Esophagus squamous epithelium (tissue), 5 donors: ENCODE measurements around the gene CCDC171. TPM values are rescaled to one million over a fixed set of nuclear protein-coding genes. Genes with fewer than 3 reads are reported as not detected.

Experiments
- DNase-seq: peaks from one replicate; lab custom pipeline; 2025; lab: John Stamatoyannopoulos, UW
- H3K27ac ChIP-seq, 4 donors: fragments of 200-600 bp; sonication (generic); one replicate each; pipeline ENCODE4 v1.5.1; 2016 to 2019; ENCODE audit warnings: mild to moderate bottlenecking in 1 of 4
- H3K27me3 ChIP-seq, 4 donors: fragments of 200-600 bp; sonication (generic); 1 replicate in 3 of 4; 2 replicates in 1 of 4; pipeline versions ENCODE4 v1.5.1 to v1.6.0; 2017 to 2021; ENCODE audit warnings: antibody characterized with exemption in 1 of 4
- H3K36me3 ChIP-seq, 3 donors: fragments of 200-600 bp; sonication (generic); one replicate each; pipeline ENCODE4 v1.5.1; 2016 to 2019
- H3K4me1 ChIP-seq, 3 donors: fragments of 200-600 bp; sonication (generic); one replicate each; pipeline ENCODE4 v1.5.1; 2017 to 2019
- H3K4me3 ChIP-seq, 4 donors: fragments of 200-600 bp; sonication (generic); 1 replicate in 3 of 4; 2 replicates in 1 of 4; pipeline ENCODE4 v1.5.1; 2016 to 2019; ENCODE audit warnings: mild to moderate bottlenecking in 2 of 4, moderate library complexity in 1 of 4
- H3K9me3 ChIP-seq, 3 donors: fragments of 200-600 bp; sonication (generic); one replicate each; pipeline ENCODE4 v1.5.1; 2016 to 2019
- POLR2A ChIP-seq, 4 donors: fragments of 450-650 bp; IDR thresholded peaks; one replicate each; pipeline ENCODE4 v1.6.1; 2017; ENCODE audit warnings: antibody characterized with exemption in 4 of 4, mild to moderate bottlenecking in 4 of 4, moderate library complexity in 3 of 4
- WGBS, 2 donors: methylation state at CpG; one replicate each; pipeline ENCODE4 v1.1.5; 2018; 5-methylcytosine and 5-hydroxymethylcytosine counted together
- intact Hi-C: fragments of 100-400 bp; cut with DNase I; formaldehyde crosslinking; loops from one replicate; pipeline ENCODE4 v1.15.0; 2022
- total RNA-seq, 4 donors: library from RNA; depleted of rRNA; stranded (reverse); fragments of >200 nt; gene quantifications; one replicate each; pipeline ENCODE4 v1.1.0, GENCODE V29; 2016
- TF ChIP-seq, protein P1 (sequence below), 6 experiments: fragments of 450-650 bp in 4 of 6; fragments of 200-600 bp in 2 of 6; sonication (generic) in 2 of 6; IDR thresholded peaks; one replicate each; pipeline ENCODE4 v1.5.1; 2016 to 2019; ENCODE audit warnings: antibody characterized with exemption in 6 of 6, mild to moderate bottlenecking in 4 of 6, moderate library complexity in 4 of 6
- donor health status: DM: yes; HTN: yes; CAD: no.

The CCDC171 gene
- total RNA-seq, 4 donors from 2014 or later, result 0.53 to 2.9 (median 1.6) TPM

GRCh38 chr9:15724016-15724415 lies 171.2 kb downstream of the CCDC171 start:
- TF ChIP-seq, protein P1, sequence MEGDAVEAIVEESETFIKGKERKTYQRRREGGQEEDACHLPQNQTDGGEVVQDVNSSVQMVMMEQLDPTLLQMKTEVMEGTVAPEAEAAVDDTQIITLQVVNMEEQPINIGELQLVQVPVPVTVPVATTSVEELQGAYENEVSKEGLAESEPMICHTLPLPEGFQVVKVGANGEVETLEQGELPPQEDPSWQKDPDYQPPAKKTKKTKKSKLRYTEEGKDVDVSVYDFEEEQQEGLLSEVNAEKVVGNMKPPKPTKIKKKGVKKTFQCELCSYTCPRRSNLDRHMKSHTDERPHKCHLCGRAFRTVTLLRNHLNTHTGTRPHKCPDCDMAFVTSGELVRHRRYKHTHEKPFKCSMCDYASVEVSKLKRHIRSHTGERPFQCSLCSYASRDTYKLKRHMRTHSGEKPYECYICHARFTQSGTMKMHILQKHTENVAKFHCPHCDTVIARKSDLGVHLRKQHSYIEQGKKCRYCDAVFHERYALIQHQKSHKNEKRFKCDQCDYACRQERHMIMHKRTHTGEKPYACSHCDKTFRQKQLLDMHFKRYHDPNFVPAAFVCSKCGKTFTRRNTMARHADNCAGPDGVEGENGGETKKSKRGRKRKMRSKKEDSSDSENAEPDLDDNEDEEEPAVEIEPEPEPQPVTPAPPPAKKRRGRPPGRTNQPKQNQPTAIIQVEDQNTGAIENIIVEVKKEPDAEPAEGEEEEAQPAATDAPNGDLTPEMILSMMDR (IDR thresholded peaks at IDR 0.05), result no peak
- TF ChIP-seq POLR2A (IDR thresholded peaks at IDR 0.05), result no peak
- no peak for DNase-seq

GRCh38 chr9:15724612-15725011 lies 171.8 kb downstream of the CCDC171 start:
- Histone ChIP-seq H3K4me3 (no peak overlapping the region), H3K36me3 (no peaks in the 10 kb centered on the region), H3K27ac (no peak overlapping the region), H3K9me3 (no peaks in the 10 kb centered on the region), H3K4me1 (peaks cover 0 to 17% (median 0%) of the 10 kb centered on the region in 3 donors), H3K27me3 (no peaks in the 10 kb centered on the region)
- no peak for DNase-seq
- 27 to 45% methylated on average over 1 of the region's 1 CpG for WGBS, 2 donors
- intact Hi-C loops, result no loop called here
- TF ChIP-seq POLR2A (IDR thresholded peaks at IDR 0.05), result no peak
- TF ChIP-seq, protein P1 (IDR thresholded peaks at IDR 0.05), result no peak

More at GRCh38 chr9:15724016-15724415, 171.2 kb downstream of the CCDC171 start:
- H3K4me1 ChIP-seq, result peaks cover 0 to 17% (median 0%) of the 10 kb centered on the region in 3 donors
- 59 to 70% methylated on average over 1 of the region's 1 CpG for WGBS, 2 donors
- H3K27me3 ChIP-seq, result no peaks in the 10 kb centered on the region
- no peaks in the 10 kb centered on the region for H3K36me3 ChIP-seq
- H3K4me3 ChIP-seq, result no peak overlapping the region
- intact Hi-C loops, result no loop called here
- H3K9me3 ChIP-seq, result no peaks in the 10 kb centered on the region
- H3K27ac ChIP-seq, result no peak overlapping the region

DNA sequence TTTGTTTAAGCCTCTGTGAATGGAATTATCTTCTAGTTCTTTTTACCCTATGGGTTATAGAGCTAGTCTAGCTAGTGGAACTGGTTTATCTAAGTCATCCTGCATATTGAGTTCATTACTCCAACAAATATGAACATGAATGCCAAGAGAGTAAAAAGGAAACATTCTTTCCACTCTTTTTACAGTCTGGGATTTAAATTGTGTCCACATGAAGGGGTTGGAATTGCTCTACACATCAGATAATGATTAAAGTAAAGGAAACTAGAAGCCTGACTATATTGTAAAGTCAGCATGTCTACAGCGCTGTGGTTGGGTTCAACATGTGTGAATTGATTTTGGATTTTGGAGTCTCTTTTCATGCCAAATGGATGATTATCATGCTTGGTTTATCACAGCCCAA lies 173.1 kb downstream of the CCDC171 start:
- WGBS, 2 donors, result 92 to 93% methylated on average over 1 of the region's 1 CpG
- Histone ChIP-seq H3K27ac (no peak overlapping the region), H3K9me3 (no peaks in the 10 kb centered on the region), H3K4me3 (no peak overlapping the region), H3K36me3 (no peaks in the 10 kb centered on the region), H3K27me3 (no peaks in the 10 kb centered on the region), H3K4me1 (peaks cover 0 to 17% (median 0%) of the 10 kb centered on the region in 3 donors)
- no peak for DNase-seq
- TF ChIP-seq, protein P1 (IDR thresholded peaks at IDR 0.05), result no peak
- no peak for TF ChIP-seq POLR2A (IDR thresholded peaks at IDR 0.05)
- intact Hi-C loops, result no loop called here

DNA sequence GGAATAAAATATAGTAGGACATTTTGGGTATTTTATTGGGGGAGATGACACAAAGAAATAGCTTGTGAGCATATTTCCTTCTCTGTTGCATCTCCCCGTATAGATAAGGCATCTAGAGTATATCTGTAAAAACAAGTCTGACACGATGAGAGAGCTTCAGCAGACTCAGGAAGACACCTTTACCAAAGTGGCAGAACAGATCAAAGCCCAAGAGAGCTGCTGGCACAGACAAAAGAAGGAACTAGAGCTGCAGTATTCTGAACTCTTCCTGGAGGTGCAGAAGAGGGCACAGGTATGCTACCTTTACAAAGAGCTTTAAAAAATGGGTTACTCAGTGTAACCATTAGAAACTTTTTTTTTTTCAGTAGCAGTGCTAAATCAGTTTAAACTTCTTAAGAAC lies 176.7 kb downstream of the CCDC171 start:
- no peak for DNase-seq

GRCh38 chr9:15735083-15735857 lies 182.4 kb downstream of the CCDC171 start:
- no peaks in the 10 kb centered on the region for H3K9me3 ChIP-seq
- TF ChIP-seq, protein P1 (IDR thresholded peaks at IDR 0.05), result no peak
- no peak for TF ChIP-seq POLR2A (IDR thresholded peaks at IDR 0.05)
- DNase-seq, result no peak
- 32 to 46% methylated on average over 5 of the region's 5 CpGs for WGBS, 2 donors
- H3K36me3 ChIP-seq, result no peaks in the 10 kb centered on the region
- H3K27me3 ChIP-seq, result no peaks in the 10 kb centered on the region
- no peak overlapping the region for H3K4me3 ChIP-seq
- H3K4me1 ChIP-seq, result peaks cover 0 to 15% (median 0%) of the 10 kb centered on the region in 3 donors
- H3K27ac ChIP-seq, result peak overlapping the region in 1 of 4 donors; percentile 9
- intact Hi-C loops, result no loop called here

More for the DNA sequence above, 176.7 kb downstream of the CCDC171 start:
- Histone ChIP-seq H3K9me3 (no peaks in the 10 kb centered on the region), H3K27ac (no peak overlapping the region), H3K36me3 (no peaks in the 10 kb centered on the region), H3K27me3 (no peaks in the 10 kb centered on the region), H3K4me1 (peaks cover 0 to 16% (median 0%) of the 10 kb centered on the region in 3 donors), H3K4me3 (no peak overlapping the region)
- 66 to 71% methylated on average over 2 of the region's 2 CpGs for WGBS, 2 donors
- TF ChIP-seq, protein P1 (IDR thresholded peaks at IDR 0.05), result no peak
- TF ChIP-seq POLR2A (IDR thresholded peaks at IDR 0.05), result no peak
- intact Hi-C loops, result no loop called here
